AG09309 (cell line): ENCODE measurements around the gene RPL22L1.

Experiments used
- DNase-seq: peaks from one replicate; pipeline ENCODE4 v3.0.0-alpha.2; 2010; ENCODE audit warnings: low read depth
- H3K4me3 ChIP-seq: 2 replicates; pipeline ENCODE4 v1.5.1; 2011; ENCODE audit warnings: mild to moderate bottlenecking, low read depth, low read length, moderate library complexity; ENCODE audit not compliant: control insufficient read depth
- TF ChIP-seq, protein P1 (sequence below): IDR thresholded peaks from 2 replicates; pipeline ENCODE4 v1.5.1; 2011; ENCODE audit warnings: mild to moderate bottlenecking, low read depth, low read length, inconsistent platforms; ENCODE audit not compliant: insufficient read depth, control insufficient read depth; ENCODE audit errors: missing control alignments

The RPL22L1 gene

GRCh38 chr3:170844377-170844776 lies 25.6 kb downstream of the RPL22L1 start:
- TF ChIP-seq, protein P1, sequence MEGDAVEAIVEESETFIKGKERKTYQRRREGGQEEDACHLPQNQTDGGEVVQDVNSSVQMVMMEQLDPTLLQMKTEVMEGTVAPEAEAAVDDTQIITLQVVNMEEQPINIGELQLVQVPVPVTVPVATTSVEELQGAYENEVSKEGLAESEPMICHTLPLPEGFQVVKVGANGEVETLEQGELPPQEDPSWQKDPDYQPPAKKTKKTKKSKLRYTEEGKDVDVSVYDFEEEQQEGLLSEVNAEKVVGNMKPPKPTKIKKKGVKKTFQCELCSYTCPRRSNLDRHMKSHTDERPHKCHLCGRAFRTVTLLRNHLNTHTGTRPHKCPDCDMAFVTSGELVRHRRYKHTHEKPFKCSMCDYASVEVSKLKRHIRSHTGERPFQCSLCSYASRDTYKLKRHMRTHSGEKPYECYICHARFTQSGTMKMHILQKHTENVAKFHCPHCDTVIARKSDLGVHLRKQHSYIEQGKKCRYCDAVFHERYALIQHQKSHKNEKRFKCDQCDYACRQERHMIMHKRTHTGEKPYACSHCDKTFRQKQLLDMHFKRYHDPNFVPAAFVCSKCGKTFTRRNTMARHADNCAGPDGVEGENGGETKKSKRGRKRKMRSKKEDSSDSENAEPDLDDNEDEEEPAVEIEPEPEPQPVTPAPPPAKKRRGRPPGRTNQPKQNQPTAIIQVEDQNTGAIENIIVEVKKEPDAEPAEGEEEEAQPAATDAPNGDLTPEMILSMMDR, result no peak
- DNase-seq, result no peak
- H3K4me3 ChIP-seq, result no peak overlapping the region

GRCh38 chr3:170840291-170840859 lies 29.6 kb downstream of the RPL22L1 start:
- H3K4me3 ChIP-seq, result no peak overlapping the region
- TF ChIP-seq, protein P1, result no peak
- peak; percentile 43 for DNase-seq

DNA sequence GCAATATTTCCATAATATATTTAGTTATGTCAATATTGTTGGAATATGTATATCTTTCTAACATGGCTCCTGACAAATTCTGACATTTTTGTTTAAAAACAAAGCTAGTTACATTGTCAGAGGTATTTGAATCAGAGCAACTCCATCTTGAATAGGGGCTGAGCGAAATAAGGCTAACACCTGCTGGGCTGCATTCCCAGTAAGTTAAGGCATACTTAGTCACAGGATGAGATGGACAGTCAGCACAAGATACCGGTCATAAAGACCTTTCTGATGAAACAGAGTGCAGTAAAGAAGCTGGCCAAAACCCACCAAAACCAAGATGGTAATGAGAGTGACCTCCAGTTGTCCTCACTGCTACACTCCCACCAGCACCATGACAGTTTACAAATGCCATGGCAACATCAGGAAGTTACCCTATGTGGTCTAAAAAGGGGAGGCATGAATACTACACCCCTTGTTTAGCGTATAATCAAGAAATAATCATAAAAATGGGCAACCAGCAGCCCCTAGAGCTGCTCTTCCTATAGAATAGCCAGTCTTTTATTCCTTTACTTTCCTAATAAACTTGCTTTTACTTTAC lies 30.4 kb downstream of the RPL22L1 start:
- H3K4me3 ChIP-seq, result no peak overlapping the region
- DNase-seq, result no peak
- TF ChIP-seq, protein P1, result no peak

GRCh38 chr3:170836491-170836890 lies 33.5 kb downstream of the RPL22L1 start:
- TF ChIP-seq, protein P1, result no peak
- no peak overlapping the region for H3K4me3 ChIP-seq
- no peak for DNase-seq

DNA sequence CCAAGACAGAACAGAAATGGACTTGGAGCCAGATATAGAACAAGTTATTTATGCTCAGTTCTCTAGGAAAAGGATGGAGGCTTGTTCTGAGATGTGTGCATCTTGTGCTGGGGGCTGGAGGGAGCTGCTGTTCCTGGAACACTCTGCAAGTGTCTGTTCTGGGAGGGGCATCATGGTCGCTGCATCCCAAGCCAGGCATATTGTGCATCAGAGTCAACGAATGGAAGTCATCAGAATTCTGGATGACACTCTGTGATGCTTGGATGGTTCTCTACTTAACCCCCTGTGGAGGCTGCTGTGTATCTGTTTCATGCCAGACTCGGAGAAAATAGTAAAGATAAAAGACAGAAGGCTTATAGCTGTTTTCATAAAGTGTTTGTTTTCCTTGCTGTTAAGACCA lies 34.7 kb downstream of the RPL22L1 start:
- DNase-seq, result no peak
- no peak overlapping the region for H3K4me3 ChIP-seq
- TF ChIP-seq, protein P1, result no peak

- no peak overlapping the region for H3K4me3 ChIP-seq
- DNase-seq, result no peak
- TF ChIP-seq, protein P1, result no peak
Measured at GRCh38 chr3:170830580-170830979, 39.4 kb downstream of the RPL22L1 start.

DNA sequence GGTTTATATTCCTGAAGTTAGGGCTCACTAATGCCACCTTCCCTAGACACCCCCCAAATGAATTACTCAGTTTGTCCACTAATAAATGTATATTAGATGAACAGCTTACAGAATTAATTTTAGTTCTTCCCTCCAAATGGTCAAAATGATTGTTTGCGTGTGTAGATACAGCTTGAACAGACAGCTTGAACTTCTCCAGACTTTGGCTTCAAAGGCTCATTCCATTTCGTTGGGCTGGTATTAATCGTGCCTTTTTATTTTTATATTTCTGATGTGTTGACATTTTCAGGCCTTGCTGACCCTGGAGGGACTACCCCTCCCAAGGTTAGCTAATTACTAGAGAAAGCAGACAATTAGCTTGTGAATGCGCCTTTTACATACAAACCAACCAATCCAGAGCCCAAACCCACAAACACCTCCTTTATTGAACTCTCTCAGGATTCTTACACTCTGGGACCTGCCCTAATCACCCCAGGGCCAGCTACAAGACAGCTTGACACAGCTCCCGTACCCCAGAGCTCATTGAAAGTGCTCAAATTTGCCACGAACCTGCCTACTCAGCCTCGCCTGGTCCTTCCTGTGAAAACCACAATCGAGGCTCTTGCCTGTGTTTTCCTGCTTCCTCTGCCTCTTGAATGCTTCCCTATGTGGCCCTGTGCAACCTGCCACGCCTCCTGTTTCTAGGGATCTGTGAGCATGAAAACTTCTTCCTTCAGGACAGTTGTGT lies 40.3 kb downstream of the RPL22L1 start:
- TF ChIP-seq, protein P1, result no peak
- DNase-seq, result no peak
- no peak overlapping the region for H3K4me3 ChIP-seq
